Keratinocyte (primary cell): ENCODE measurements around the gene DYRK2.

Experiments
- CTCF ChIP-seq, 3 experiments: IDR thresholded peaks in 1 of 3; conservative IDR thresholded peaks in 1 of 3; optimal IDR thresholded peaks in 1 of 3; 2 replicates in 2 of 3; 3 replicates in 1 of 3; pipeline versions ENCODE3 to v1.5.1; 2011; ENCODE audit warnings: low read length in 3 of 3, mild to moderate bottlenecking in 3 of 3, moderate library complexity in 2 of 3, control low read depth in 1 of 3, inconsistent platforms in 1 of 3; ENCODE audit not compliant: insufficient read depth in 2 of 3; ENCODE audit errors: extremely low read depth in 1 of 3
- EZH2 ChIP-seq: IDR thresholded peaks from one replicate; pipeline ENCODE4 v1.6.1; 2012; ENCODE audit warnings: inconsistent platforms, mild to moderate bottlenecking, low read length, moderate library complexity

GRCh38 chr12:67650388-67651131 is 2.0 kb downstream of the DYRK2 start:
- TF ChIP-seq CTCF (optimal IDR thresholded peaks at IDR 0.05 in 1 of 3, IDR thresholded peaks at IDR 0.05 in 1 of 3, conservative IDR thresholded peaks at IDR 0.05 in 1 of 3; ENCODE audit: extremely low read depth in 1 of 3, insufficient read depth in 2 of 3, low read length in 3 of 3) (no peak), EZH2 (no peak)
